GM12878 (cell line): ENCODE data around the gene CERT1. TPM values are rescaled to one million over a fixed set of nuclear protein-coding genes. Genes with fewer than 3 reads are reported as not detected.

Source experiments
- ATAC-seq: fragments of 200-7000 bp; cut with Tn5 transposase; 3 replicates; pipeline ENCODE4 v1.9.1; 2020; ENCODE audit warnings: mild to moderate bottlenecking, moderate library complexity
- BruUV-seq: library from RNA; stranded (reverse); fragments of 400-500 nt; replicated peaks from 2 replicates; lab custom pipeline; 2021; lab: Mats Ljungman, UMichigan
- CTCF ChIA-PET: fragments of 300-600 bp; sonication (Branson Sonifier 250); formaldehyde crosslinking; extraction: SDS; loops from one replicate; lab custom pipeline; 2021; ENCODE audit warnings: inconsistent platforms; lab: Yijun Ruan, JAX
- POLR2A ChIA-PET: fragments of 350-600 bp; formaldehyde crosslinking; extraction: SDS; loops from one replicate; lab custom pipeline; 2021; ENCODE audit warnings: inconsistent platforms; lab: Charles Lee
- RAD21 ChIA-PET: fragments of 300-600 bp; sonication (Branson Sonifier 250); formaldehyde crosslinking; loops from one replicate; lab custom pipeline; 2023; ENCODE audit warnings: antibody characterized with exemption; ENCODE audit not compliant: unreplicated experiment; lab: Charles Lee
- SMC1A ChIA-PET: fragments of 300-600 bp; sonication (Branson Sonifier 250); formaldehyde crosslinking; loops from one replicate; lab custom pipeline; 2023; ENCODE audit not compliant: unreplicated experiment, uncharacterized antibody; lab: Charles Lee
- DNase-seq: peaks from one replicate; pipeline ENCODE4 v3.0.0-alpha.2; 2011; ENCODE audit warnings: low read depth, low spot score
- FAIRE-seq: peaks from 3 replicates; lab custom pipeline; 2011; peaks lifted over from hg19 to GRCh38; lab: Jason Lieb, UNC
- H2AFZ ChIP-seq: 2 replicates; pipeline ENCODE4 v1.6.0; 2011; ENCODE audit warnings: low read depth, low read length, control low read depth; ENCODE audit not compliant: control insufficient read depth
- H3K27ac ChIP-seq: 2 replicates; pipeline ENCODE4 v1.5.1; 2011; ENCODE audit warnings: control low read depth; ENCODE audit not compliant: control insufficient read depth, insufficient read depth
- H3K27me3 ChIP-seq, 2 experiments: replicated peaks in 1 of 2; 2 replicates each; pipeline versions ENCODE4 v1.6.0 to v1.6.1; 2011; ENCODE audit warnings: low read length in 1 of 2; ENCODE audit not compliant: control insufficient read depth in 2 of 2, insufficient read depth in 2 of 2
- H3K36me3 ChIP-seq, 2 experiments: 2 replicates each; pipeline ENCODE4 v1.5.1; 2011; ENCODE audit warnings: low read length in 1 of 2; ENCODE audit not compliant: control insufficient read depth in 2 of 2, insufficient read depth in 2 of 2
- H3K4me1 ChIP-seq: 2 replicates; pipeline ENCODE4 v1.6.1; 2011; ENCODE audit warnings: mild to moderate bottlenecking, low read length, moderate library complexity, mixed read lengths; ENCODE audit not compliant: control insufficient read depth, insufficient read depth
- H3K4me2 ChIP-seq: 2 replicates; pipeline ENCODE4 v1.6.0; 2011; ENCODE audit warnings: control low read depth; ENCODE audit not compliant: control insufficient read depth, insufficient read depth
- H3K4me3 ChIP-seq: fragments of 200-600 bp; sonication (generic); 2 replicates; pipeline ENCODE4 v1.5.1; 2016
- H3K79me2 ChIP-seq: 2 replicates; pipeline ENCODE4 v1.6.0; 2011; ENCODE audit warnings: low read length; ENCODE audit not compliant: control insufficient read depth, insufficient read depth
- H3K9ac ChIP-seq: 2 replicates; pipeline ENCODE4 v1.8.0; 2011; ENCODE audit warnings: low read length, control low read depth, mixed read lengths; ENCODE audit not compliant: control insufficient read depth, insufficient read depth
- H3K9me3 ChIP-seq: replicated peaks from 3 replicates; pipeline ENCODE4 v1.5.1; 2011; ENCODE audit warnings: mild to moderate bottlenecking, low read length; ENCODE audit not compliant: control insufficient read depth, insufficient read depth
- H4K20me1 ChIP-seq: 2 replicates; pipeline ENCODE4 v1.6.0; 2011; ENCODE audit not compliant: control insufficient read depth, insufficient read depth
- WGBS: methylation state at CpG from one replicate; pipeline ENCODE4 v1.1.6; 2016; ENCODE audit warnings: low lambda C conversion rate; ENCODE audit not compliant: insufficient replicate concordance, insufficient coverage; ENCODE audit errors: missing lambda C conversion rate; 5-methylcytosine and 5-hydroxymethylcytosine counted together
- in situ Hi-C: fragments of 300-500 bp; cut with MboI; formaldehyde crosslinking; loops from 9 replicates; pipeline ENCODE4 v1.14.3; 2018; ENCODE audit warnings: mixed read lengths
- intact Hi-C: fragments of 100-400 bp; cut with micrococcal nuclease; formaldehyde crosslinking; loops from one replicate; pipeline ENCODE4 v1.14.2; 2022; ENCODE audit not compliant: unreplicated experiment
- polyA plus RNA-seq, 11 experiments: library from polyadenylated mRNA; depleted of rRNA in 4 of 11; unstranded in 6 of 11; stranded (reverse) in 5 of 11; fragments of >200 nt; fragmentation: Nextera tagmentation in 4 of 11; fragmentation: Illumina TruSeq in 1 of 11; extraction: Ambion mirVana in 4 of 11; extraction: Trizol in 1 of 11; gene quantifications; 1 replicate in 1 of 11; 2 replicates in 10 of 11; pipeline versions ENCODE4 v1.2.1 to v1.2.3, GENCODE V29; 2011 to 2016; ENCODE audit warnings: inconsistent platforms in 2 of 11, missing spikeins in 2 of 11, low read depth in 1 of 11
- total RNA-seq, 4 experiments: library from RNA; depleted of rRNA in 3 of 4; stranded (reverse); fragments of >200 nt in 3 of 4; fragmentation: Illumina TruSeq in 1 of 4; extraction: Trizol in 1 of 4; gene quantifications; 2 replicates each; pipeline versions ENCODE4 v1.2.1 to v1.2.3, GENCODE V29; 2013 to 2021
- TF ChIP-seq, protein P1 (sequence below): IDR thresholded peaks from 2 replicates; pipeline ENCODE4 v1.6.1; 2012; ENCODE audit warnings: low read depth, low read length, improper control_type of control experiment
- TF ChIP-seq, protein P2 (sequence below): fragments of 450-650 bp; IDR thresholded peaks from 2 replicates; pipeline ENCODE4 v1.6.1; 2017; ENCODE audit warnings: antibody characterized with exemption, mild to moderate bottlenecking, moderate library complexity

CERT1 gene
- total and polyA plus RNA-seq, 10 of the 15 experiments (the other 5 are each of a cell fraction or from before 2014, with no cell fraction given): 7.7 to 36.7 (median 25.6) TPM

DNA sequence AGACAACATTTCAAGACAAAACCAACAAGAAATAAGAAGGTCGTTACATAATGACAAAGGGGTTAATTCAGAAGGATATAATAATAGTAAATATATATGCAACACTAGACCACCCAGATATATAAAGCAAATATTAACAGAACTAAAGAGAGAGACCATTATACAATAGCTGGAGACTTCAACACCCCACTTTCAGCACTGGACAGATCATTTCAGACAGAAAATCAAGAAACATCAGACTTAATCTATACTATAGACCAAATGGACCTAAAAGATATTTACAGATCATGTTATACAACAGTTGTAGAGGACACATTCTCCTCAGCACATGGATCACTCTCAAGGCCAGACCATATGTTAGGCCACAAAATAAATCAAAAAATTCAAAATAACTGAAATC is 26.8 kb downstream of the CERT1 start:
- H3K79me2 ChIP-seq: peaks cover 52% of the 10 kb centered on the region
- in situ Hi-C loops: no loop called here

More for the DNA sequence above, 26.8 kb downstream of the CERT1 start:
- 93% methylated on average over 1 of the region's 1 CpG for WGBS
- Histone ChIP-seq H3K36me3 (peaks cover 0 to 9% of the 10 kb centered on the region in 2 experiments; a peak in 1 of 4 replicates), H3K4me3 (no peak overlapping the region), H3K4me2 (no peak overlapping the region), H3K9me3 (peaks cover 16% of the 10 kb centered on the region), H4K20me1 (no peaks in the 10 kb centered on the region), H3K27ac (no peak overlapping the region), H3K9ac (no peak overlapping the region), H2AFZ (no peak overlapping the region), H3K4me1 (no peaks in the 10 kb centered on the region), H3K27me3 (no peaks in the 10 kb centered on the region)
- BruUV-seq: no TSS peak
- TF ChIP-seq, protein P1, sequence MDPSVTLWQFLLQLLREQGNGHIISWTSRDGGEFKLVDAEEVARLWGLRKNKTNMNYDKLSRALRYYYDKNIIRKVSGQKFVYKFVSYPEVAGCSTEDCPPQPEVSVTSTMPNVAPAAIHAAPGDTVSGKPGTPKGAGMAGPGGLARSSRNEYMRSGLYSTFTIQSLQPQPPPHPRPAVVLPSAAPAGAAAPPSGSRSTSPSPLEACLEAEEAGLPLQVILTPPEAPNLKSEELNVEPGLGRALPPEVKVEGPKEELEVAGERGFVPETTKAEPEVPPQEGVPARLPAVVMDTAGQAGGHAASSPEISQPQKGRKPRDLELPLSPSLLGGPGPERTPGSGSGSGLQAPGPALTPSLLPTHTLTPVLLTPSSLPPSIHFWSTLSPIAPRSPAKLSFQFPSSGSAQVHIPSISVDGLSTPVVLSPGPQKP: no peak
- TF ChIP-seq, protein P2, sequence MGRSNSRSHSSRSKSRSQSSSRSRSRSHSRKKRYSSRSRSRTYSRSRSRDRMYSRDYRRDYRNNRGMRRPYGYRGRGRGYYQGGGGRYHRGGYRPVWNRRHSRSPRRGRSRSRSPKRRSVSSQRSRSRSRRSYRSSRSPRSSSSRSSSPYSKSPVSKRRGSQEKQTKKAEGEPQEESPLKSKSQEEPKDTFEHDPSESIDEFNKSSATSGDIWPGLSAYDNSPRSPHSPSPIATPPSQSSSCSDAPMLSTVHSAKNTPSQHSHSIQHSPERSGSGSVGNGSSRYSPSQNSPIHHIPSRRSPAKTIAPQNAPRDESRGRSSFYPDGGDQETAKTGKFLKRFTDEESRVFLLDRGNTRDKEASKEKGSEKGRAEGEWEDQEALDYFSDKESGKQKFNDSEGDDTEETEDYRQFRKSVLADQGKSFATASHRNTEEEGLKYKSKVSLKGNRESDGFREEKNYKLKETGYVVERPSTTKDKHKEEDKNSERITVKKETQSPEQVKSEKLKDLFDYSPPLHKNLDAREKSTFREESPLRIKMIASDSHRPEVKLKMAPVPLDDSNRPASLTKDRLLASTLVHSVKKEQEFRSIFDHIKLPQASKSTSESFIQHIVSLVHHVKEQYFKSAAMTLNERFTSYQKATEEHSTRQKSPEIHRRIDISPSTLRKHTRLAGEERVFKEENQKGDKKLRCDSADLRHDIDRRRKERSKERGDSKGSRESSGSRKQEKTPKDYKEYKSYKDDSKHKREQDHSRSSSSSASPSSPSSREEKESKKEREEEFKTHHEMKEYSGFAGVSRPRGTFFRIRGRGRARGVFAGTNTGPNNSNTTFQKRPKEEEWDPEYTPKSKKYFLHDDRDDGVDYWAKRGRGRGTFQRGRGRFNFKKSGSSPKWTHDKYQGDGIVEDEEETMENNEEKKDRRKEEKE: no peak
- SMC1A ChIA-PET: no interaction called here
- intact Hi-C loops: loop anchor here (1.0 kb wide), 1 partner anchor 18 kb away; no protein-coding TSS in a partner anchor
- ATAC-seq (no peak), DNase-seq (no peak), FAIRE-seq (no peak)
- POLR2A ChIA-PET: no interaction called here
- CTCF ChIA-PET: no interaction called here
- RAD21 ChIA-PET: no interaction called here
